DMS53 treated with DMSO at 0.1 percent for 48 hours (cell line): ENCODE data around the gene AGRN.
A peak's percentile ranks its signal among the peaks of the same experiment; 100 is the strongest.
"Not testable (repeated sequence)": the region's sequence is repeated elsewhere in the genome, so short reads cannot be mapped to it uniquely, and the experiment has no call there.

Experiments
- DNase-seq: peaks from one replicate; lab custom pipeline; 2025; ENCODE audit not compliant: unreplicated experiment; lab: John Stamatoyannopoulos, UW

Gene AGRN

DNA sequence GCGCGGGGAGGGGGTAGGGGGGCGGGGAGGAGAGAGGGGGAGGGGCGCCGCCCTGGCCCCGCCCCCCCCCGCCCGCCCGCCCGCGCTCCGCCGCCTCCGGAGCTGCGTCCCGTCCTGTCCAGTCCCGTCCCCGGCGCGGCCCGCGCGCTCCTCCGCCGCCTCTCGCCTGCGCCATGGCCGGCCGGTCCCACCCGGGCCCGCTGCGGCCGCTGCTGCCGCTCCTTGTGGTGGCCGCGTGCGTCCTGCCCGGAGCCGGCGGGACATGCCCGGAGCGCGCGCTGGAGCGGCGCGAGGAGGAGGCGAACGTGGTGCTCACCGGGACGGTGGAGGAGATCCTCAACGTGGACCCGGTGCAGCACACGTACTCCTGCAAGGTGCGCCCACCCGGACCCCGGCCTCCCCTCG is at the start of gene AGRN:
Gene AGRN (plus strand): TSS at position 121 of the 405 bp plus-strand sequence. CDS start 53 bp downstream, at position 174.
- DNase-seq: peak; percentile 51

DNA sequence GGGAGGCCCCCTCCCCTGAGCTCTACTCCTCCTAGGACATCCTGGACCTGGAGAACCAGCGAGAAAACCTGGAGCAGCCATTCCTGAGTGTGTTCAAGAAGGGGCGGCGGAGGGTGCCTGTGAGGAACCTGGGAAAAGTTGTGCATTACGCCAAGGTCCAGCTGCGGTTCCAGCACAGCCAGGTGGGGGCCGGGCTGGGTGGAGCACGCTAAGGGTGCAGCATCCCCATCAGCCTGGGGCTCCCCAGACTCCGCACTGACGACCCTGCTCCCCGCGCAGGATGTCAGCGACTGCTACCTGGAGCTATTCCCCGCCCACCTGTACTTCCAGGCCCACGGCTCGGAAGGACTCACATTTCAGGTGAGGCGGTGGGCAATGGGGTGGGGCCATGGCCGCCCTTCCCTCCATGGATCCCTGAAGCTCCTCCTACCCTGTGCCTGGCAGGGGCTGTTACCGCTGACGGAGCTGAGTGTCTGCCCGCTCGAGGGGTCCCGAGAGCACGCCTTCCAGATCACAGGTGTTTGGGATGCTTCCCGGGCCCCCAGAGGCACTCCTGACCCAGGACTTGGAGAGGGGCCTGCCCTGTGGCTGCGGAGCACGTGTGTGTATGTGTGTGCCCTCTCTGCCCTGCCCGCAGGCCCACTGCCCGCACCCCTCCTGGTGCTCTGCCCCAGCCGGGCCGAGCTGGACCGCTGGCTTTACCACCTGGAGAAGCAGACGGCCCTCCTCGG is 49.5 kb upstream of the AGRN start:
- DNase-seq: no peak

DNA sequence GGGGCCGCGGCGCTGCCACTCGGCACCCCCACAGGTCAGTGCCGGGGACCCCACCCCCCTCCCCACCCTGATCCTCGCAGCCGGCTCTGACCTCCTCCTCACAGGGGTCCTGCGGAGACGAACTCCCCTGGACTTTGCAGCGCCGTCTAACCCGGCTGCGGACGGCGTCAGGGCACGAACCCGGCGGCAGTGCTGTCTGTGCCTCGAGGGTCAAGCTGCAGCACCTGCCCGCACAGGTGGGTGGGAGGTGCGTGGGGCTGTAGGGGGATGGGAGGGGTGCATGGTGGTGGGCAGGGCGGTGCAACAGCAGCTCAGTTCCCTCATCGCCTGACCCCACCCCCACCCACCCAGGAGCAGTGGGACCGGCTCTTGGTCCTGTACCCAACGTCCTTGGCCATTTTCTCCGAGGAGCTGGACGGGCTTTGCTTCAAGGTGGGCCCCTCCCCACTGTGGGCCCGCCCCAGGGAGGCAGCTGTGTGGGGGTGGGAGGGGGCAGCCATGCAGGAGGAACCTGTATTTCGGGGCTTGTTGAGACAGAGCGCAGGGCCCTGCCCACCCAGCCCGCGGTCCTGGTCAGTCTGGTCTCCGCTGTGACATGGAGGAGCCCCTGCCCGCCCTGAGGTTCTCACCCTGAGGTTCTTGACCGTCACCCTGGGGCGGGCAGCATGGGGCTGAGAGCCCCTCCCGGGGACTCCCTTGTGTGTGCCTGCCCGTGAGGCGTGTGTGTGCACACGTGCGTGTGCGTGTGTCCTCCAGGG is 48.8 kb upstream of the AGRN start:
- DNase-seq: no peak

DNA sequence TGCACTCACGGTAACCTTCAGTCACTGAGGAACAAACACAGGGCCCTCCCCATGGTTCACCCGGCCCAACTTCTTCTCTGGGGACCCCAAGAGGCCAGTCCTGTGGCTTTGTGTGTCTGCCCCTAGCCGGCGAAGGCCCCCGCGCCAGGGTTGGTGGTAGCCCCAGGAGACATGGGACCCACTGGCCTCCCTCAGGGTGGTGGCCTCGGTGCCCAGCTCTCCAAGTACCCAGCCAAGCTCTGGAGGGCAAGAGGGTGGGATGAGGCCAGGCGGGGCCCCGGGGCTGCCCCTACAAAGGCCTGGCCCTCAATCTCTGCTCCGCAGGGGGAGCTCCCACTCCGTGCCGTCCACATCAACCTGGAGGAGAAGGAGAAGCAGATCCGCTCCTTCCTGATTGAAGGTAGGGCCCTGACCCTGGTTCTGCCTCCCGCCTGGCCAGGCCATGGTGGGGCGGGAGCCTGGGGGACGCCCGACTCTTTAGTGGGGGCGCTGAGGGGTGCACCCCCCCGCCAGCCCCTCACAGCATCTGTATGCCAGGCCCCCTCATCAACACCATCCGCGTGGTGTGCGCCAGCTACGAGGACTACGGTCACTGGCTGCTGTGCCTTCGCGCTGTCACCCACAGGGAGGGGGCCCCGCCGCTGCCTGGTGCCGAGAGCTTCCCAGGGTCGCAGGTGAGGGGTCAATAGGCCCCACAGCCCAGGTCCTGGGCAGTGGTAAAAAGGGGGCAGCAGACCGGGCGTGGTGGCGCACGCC is 48.0 kb upstream of the AGRN start:
- no peak for DNase-seq

DNA sequence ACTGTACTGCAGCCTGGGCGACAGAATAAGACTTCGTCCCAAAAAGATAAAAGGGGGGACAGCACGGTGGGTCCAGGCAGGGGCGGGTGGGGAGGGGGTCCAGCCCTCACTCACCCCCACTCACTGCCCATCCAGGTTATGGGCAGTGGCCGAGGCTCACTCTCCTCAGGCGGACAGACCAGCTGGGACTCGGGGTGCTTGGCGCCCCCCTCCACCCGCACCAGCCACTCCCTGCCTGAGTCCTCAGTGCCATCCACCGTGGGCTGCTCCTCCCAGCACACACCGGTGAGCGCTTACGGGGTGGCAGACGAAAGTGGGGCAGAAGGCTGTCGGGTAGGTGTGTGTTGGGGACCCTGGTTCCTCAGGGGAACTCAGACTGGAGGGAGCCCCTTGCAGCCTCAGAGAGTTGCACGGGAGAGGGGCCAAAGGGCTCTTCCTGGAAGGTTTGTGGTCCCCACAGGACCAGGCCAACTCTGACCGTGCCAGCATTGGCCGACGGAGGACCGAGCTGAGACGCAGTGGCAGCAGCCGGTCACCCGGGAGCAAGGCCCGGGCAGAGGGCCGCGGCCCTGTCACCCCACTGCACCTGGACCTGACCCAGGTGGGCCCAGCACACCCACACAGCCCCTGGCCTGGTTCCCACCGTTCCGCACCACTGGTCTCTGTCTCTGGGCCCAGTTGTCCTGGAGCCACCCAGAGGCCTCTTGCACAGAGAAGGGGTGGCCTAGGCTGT is 47.0 kb upstream of the AGRN start:
- no peak for DNase-seq

DNA sequence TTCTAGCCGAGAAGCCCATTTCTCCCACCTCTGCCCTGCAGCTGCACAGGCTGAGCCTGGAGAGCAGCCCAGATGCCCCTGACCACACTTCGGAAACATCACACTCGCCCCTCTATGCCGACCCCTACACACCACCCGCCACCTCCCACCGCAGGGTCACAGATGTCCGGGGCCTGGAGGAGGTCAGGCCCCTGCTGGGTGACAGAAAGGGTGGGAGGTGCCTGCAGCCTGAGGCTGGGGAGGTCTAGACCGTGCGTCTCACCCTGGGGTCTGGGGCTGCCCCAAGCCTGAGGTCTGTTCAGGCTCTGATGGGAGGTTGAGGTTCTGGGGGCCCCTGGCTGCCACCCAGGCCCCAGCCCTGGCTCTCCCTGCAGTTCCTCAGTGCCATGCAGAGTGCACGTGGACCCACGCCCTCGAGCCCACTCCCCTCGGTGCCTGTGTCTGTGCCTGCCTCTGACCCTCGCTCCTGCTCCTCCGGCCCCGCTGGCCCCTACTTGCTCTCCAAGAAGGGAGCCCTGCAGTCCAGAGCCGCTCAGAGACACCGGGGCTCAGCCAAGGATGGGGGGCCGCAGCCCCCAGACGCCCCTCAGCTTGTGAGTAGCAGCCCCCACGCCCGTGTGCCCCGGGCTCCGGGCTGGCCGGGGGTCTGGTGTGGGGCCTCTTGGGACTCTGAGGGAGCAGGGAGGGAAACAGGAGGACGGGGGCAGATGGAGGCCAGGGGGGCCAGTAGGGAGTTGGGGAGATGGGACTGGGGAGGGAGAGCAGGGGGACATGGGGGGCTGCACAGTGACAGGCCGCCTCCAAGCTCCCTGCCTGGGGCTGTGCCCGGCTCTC is 46.2 kb upstream of the AGRN start:
- DNase-seq: no peak

DNA sequence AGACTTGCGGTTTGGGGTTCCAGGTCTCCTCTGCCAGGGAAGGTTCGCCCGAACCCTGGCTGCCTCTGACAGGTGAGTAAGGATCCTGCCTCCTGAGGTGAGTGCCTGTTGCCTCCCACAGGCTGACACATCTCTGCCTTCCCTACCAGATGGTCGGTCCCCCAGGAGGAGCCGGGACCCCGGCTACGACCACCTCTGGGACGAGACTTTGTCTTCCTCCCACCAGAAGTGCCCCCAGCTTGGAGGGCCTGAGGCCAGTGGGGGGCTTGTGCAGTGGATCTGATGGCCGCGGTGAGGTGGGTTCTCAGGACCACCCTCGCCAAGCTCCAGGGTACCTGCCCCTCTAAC is 45.7 kb upstream of the AGRN start:
- DNase-seq: no peak

DNA sequence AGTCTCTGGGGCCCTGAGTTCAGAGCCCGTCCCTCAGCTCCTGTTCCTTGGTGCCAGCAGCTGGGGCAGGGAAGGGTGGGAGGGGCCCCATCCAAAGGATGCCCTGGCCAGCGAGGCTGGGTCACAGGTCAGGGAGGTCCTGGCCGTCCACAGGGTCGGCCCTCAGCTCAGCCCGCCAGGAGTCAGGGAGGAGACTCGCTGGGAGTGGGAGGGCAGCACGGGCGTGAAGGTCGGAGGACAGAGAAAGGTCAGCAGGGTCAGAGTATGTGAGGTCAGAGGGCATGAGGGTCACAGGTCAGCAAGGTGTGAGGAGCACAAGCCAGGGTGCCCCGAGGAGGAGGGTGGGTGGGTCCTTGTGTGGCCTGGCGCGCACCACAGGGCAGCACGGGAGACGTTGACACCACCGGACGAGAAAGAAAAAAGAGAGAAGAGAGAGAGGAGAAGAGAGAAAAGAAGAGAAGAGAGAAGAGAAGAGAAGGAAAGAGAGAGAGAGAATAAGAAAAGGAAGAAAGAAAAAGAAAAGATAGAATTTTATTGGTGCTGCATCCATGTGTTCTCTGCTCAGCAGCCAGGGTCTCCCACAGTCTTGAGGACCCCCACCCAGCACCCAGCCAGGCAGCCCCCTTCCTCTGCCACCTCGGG is 45.1 kb upstream of the AGRN start:
- DNase-seq: no peak

DNA sequence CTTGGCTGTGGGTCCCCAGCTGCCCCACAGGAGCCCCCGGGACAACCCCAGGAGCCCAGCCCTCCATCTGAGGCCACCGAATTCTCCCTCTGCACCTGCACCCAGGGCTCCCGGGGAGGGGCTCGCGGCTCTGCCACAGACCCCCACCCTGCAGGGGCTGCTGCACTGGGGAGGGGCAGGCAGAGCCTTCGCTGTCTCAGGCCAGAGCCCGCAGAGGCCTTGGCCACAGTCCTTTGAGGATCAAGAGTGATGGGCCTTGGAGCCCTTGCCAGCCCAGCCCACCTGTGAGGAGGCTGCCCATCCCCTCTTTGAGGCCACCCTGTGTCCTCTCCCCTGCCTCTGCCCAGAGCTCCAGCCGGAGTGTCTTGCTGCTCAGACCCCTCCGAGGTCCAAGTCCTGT is 44.6 kb upstream of the AGRN start:
- no peak for DNase-seq

DNA sequence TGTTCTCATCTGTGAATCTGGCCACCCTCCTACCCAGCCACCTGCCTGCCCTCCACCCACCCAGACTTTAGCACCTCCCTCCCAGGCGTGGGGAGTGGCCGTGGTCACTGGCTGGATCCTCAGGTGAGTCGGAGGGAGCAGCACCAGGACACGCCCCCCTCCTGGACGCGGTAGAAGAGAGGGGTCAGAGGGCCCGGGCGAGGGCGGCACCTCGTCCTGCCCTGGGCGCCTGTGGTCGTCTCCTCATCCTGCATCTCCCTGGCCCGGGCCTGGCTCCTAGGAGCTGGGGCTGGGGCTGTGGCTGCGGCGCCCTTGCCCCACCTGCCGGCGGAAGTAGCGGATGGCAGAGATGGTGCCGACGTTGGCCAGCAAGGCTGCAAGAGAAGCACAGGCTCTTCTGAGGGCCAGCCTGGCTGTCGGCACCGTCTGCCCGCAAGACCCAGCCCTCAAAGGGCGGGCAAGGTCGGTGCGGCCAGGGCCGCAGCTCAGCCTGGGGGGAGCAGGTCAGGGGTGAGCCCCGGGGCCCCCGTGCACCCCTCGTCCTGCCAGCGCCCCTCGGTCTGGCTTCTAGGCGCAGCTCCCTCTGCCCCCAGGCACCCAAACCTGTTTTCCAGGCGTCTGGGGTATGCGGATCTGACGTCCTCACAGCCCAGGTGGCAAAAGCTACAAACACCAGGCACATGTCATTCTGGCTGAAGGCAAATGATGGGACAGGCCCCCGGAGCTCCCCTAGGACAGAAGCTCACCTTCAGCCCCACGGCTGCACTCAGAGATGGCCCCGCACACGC is 43.8 kb upstream of the AGRN start:
- peak; percentile 70 for DNase-seq

DNA sequence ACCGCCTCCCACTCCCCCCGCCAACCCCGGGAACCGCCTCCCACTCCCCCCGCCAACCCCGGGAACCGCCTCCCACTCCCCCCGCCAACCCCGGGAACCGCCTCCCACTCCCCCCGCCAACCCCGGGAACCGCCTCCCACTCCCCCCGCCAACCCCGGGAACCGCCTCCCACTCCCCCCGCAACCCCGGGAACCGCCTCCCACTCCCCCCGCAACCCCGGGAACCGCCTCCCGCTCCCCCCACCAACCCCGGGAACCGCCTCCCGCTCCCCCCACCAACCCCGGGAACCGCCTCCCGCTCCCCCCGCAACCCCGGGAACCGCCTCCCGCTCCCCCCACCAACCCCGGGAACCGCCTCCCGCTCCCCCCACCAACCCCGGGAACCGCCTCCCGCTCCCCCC is 43.1 kb upstream of the AGRN start:
- DNase-seq: not testable (repeated sequence)

DNA sequence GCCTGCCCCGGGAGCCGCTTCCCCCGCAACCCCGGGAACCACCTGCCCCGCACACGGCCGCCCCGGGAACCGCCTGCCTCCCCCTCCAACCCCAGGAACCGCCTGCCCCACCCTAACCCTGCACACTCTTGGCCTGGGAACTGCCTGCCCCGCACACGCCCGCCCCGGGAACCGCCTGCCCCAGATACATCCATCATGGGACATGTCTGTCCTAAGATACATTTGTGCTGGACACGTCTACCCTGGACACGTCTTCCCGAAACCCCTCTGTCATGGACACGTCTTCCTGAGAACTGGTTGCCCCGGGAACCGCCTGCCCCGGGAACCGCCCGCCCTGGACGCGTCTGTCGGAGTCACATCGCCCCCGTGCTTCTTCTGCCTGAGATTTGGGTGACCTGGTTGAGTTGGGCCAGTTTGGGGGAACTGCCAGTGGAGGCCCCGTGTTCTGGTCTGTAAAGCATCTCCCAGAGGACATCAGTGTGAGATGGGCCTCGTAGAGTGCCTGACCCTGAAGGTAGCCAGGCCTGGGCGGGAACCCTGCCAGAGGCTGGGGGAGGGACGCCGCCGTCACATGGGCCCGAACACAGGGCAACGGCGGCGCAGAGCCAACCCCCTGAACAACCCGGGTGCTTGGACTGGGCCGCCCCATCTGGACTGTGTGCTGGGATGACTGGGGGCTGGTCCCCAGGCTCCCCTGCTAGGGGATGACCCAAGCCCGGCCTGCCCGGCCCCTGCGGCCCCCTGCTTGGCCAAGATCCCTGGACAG is 41.7 kb upstream of the AGRN start:
- DNase-seq: peak; percentile 10

DNA sequence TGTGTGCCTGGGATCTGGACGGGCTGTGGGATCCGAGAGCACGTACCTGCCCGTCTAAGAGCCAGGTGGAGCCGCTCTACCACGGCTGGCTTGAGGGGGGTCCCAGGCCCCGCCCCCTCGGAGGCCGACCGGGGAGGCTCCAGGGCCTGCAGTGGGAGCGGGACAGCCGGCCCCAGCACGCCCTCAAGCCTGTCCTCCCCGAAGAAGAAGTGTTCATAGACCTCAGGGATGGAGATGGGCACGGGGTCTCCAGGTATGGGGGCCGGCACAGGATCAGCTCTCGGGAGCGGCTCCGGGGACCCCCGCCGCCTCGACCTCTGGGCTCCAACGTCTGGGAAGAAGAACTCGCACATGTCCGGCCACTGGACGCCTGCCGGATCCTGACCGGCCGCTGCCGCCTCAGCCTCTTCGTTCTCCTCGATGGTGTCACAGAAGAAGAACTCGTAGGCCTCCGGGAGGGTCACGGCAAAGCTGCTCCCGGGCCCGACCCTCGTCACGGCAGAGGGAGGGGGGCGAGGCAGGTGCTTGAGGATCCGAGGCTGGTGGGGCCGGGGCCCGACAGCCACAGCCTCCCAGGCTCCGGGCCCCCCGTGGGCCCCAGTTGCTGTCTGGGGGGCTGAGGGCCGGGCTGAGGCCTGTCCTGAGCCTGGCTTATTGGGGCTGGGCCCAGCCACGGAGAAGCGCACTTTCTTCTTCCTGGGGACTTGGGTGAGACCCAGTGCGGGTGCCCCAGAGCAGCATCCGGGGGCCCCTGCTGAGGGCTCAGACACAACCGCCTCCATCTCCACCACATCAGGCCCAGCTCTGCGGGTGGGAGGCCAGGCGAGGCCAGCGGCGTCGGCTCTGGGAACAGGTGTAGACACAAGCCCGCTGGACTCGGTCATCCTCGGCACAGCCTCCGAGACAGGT is 40.8 kb upstream of the AGRN start:
- DNase-seq: no peak

DNA sequence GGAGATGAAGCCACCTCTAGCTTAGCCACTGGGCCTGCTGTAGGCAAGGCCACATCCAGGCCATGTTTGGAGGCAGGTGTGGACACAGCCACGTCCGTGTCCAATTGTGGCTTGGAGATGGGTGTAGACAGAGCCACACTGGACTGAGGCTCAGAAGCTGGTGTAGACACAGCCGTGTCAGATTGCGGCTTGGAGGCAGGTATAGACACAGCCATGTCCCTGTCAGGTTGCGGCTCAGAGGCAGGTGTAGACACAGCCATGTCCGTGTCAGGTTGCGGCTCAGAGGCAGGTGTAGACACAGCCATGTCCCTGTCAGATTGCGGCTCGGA is 40.2 kb upstream of the AGRN start:
- DNase-seq: no peak

DNA sequence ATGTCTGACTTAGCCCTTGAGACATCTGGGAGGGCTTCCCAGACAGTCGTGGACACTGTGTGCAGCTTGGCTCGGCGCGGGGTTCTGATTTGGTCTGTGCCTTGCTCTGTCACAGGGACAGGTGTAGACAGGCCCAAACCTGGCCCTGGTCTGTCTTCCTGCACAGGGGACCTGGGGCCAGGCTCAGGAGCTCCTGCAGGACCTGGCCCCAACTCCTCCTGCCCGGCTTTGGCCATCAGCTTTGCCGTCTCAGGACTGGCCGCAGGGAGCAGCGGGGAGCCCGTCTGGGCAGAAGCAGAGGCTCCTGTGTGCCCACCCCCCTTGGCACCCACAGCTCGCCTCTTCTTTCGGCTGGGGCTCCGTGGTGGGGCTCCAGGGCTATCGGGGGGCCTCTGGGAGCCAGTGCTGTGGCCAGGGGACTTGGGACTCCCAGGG is 39.8 kb upstream of the AGRN start:
- no peak for DNase-seq

DNA sequence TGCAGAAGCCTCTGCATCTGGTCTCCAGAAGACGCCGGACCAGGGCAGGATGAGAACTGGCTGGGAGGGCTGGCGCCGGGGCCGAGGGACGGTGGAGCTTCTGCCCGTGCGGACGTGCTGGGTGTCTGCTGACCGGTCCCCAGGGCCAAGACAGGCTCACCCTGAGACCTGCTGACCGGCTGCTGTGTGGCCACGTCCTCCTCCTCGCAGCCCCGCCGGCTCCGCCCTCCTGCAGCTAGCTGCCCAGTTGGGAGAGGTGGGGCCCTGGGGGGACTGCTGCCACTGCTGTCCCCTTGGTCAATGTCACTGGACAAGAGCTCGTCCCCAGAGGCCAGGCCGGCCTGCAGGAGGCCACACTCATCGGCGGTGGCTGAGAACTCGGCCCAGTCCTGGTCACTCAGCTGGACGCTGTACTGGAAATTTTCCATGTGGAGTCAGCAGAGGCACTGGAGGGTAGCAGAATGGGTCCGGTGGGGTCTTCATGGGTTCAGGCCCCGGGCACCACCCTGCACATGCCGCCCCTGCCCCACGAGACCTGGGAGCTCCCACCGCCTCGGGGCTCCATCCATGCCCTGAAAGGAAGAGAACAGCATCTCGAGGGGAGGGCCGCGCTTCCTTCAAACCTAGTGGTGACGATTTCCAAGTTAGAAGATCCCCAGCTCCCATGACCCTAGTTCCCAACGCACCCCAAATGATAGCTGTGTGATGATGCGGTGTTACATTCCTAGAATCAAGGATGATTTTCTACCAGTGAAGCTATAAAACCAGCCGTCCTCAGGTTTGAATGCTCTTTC is 39.1 kb upstream of the AGRN start:
- no peak for DNase-seq

DNA sequence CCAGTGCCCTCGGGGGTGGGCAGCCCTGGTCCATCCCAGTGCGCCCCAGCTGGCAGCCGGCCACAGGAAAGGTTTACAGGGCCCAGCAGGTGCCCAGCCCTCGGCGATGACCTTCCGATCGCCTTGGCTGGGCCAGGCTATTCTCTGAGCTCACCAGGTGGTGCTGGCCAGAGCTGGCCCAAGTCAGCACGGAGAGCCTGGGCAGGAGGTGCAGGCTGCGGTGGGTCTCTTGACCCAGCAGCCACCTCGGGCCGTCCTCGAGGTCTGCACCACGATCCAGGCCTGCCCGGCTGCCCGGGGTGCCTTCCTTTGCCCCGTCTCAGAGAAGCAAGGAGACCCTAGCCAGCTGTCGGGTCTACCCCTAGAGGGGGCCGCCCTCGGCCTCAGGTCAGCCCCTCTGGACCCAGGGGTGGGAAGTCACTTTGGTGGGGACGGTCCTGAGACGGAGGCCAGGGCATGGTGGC is 38.4 kb upstream of the AGRN start:
- no peak for DNase-seq
